GM12865 (cell line): ENCODE measurements around the gene CRYBB1.

Experiments
- DNase-seq: peaks from one replicate; pipeline ENCODE4 v3.0.0; 2010; ENCODE audit warnings: low read depth
- H3K4me3 ChIP-seq: 2 replicates; pipeline ENCODE4 v1.5.1; 2011; ENCODE audit warnings: mild to moderate bottlenecking, low read depth, low read length, control low read depth
- CTCF ChIP-seq: IDR thresholded peaks from 2 replicates; pipeline ENCODE4 v1.5.1; 2011; ENCODE audit warnings: low read length, control low read depth, low read depth, inconsistent platforms; ENCODE audit not compliant: insufficient read depth; ENCODE audit errors: missing control alignments

The CRYBB1 gene

GRCh38 chr22:26587991-26588613 lies 29.7 kb downstream of the CRYBB1 start:
- H3K4me3 ChIP-seq: no peak overlapping the region
- no peak for TF ChIP-seq CTCF
- DNase-seq: no peak

DNA sequence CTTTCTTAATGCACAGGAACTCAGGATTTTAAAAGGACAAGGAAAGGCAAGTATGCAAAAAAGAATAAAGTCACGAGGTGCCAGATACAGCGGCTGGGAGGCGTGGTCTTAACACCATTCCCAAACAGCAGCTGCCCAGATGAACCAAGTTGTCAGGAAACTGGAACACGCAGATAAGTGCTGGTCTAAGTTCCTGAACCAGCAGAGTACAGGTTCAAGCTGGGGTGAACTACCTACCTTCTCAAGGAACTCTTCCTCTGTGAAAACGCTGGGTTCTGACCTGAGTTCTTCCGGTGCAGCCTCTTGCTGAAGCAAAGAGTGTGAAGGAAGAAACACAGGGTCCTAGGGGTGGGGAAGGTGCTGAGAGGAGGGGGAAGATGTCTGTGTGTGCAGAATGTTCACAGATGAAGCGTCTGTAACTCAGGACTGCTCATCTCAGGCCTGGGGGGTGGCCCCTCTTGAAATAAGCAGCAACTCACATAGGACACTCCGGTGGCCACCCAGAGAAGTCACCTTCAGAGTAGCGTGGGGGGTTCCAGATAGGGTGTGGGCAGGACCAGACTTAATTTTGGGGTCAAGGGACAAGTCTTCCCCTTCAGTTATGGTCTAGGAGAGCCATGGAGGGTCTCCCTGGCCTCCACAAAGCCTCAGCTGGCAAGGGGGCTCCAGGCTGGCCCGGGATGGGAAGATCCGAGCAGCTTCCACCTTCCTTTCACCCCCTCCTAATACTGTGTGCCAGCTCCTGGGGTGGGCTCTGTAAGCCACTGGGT lies 31.1 kb downstream of the CRYBB1 start:
- no peak for DNase-seq
- TF ChIP-seq CTCF: no peak
- H3K4me3 ChIP-seq: no peak overlapping the region

DNA sequence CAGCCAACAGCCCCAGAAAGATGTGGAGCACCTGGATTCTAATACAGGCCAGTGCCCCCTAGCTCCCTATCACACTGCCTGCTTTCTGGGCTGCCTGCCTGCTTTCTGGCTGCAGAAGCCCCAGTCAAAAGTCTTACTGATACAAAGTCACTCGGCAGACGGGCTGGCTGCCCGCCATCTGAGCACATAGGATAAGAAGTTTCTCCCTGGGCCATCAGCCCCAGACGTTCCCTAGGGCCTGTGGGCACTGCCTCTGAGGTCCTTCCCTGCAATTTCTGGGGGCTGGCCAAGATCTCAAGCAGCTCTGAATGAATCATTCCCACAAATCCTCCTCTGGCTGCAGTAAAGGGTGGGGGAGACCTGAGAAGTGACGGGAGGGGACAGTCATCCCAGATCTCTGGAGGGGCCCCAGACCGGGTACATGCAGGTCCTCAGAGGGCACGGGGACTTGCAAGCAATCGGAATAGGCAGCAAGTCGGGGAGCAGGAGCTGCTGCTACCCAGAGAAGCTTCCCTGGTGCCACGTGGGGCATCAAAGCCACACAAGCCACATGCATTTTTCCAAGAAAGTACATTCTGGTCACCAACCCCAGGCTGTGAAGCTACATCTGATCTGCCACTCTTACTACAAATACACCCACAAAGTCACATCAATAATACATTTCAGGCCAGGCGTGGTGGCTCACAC lies 32.6 kb downstream of the CRYBB1 start:
- DNase-seq: no peak
- no peak for TF ChIP-seq CTCF

GRCh38 chr22:26584010-26584409 lies 33.8 kb downstream of the CRYBB1 start:
- no peak for TF ChIP-seq CTCF

More for the DNA sequence above, 32.6 kb downstream of the CRYBB1 start:
- no peak overlapping the region for H3K4me3 ChIP-seq

DNA sequence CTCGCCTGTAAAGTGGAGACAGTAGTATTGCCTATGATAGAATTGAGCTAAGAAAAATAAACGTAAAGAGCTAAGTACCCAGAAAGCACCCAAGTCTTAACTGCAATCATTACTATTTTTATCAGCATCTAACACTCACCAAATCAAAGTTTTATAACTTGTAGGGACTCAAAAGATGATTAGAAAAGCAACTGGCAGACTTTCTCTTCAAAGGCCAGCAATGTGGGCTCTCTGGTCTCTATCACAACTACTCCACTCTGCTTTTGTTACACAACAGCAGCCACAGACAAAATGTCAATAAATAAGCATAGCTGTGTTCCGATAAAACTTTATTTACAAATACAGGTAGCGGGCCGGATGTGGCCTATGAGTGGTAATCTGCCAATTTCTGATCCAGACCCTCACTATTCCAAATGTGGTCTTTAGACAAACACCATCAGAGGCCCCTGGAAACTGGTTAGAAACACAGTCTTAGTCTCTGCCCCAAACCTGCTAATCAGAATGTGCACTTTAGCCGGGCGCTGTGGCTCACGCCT lies 36.1 kb downstream of the CRYBB1 start:
- no peak overlapping the region for H3K4me3 ChIP-seq
- no peak for DNase-seq
- TF ChIP-seq CTCF: no peak

More at GRCh38 chr22:26584010-26584409, 33.8 kb downstream of the CRYBB1 start:
- H3K4me3 ChIP-seq: no peak overlapping the region
- DNase-seq: no peak

DNA sequence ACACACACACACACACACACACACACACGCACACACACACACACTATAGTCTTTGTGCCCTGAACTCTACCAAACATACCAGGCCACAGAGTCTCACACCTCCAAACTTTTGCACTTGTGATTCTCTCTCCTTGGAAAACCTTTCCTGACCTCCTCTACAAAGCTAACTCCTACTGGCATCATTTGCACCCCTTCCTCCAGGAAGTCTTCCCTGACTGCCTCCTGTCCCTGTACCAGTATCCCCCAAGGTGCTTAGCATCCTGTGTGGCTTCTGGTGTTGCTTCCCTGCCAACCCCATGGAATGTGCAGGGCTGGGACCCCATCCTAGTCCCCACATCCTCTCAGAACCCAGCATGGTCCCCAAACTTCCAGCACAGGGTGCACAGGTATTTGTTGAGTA lies 36.8 kb downstream of the CRYBB1 start:
- no peak for TF ChIP-seq CTCF
- no peak for DNase-seq
- H3K4me3 ChIP-seq: no peak overlapping the region
